CD4-positive, alpha-beta T cell treated with Interleukin-2 at 100 ng/mL for 4 hours (primary cell): ENCODE measurements around the gene SFXN4.
"Not testable (repeated sequence)": the region's sequence is repeated elsewhere in the genome, so short reads cannot be mapped to it uniquely, and the experiment has no call there.

ENCODE experiments used
- DNase-seq: peaks from one replicate; pipeline ENCODE4 v3.0.0-alpha.2; 2020; ENCODE audit warnings: low spot score

The SFXN4 gene

DNA sequence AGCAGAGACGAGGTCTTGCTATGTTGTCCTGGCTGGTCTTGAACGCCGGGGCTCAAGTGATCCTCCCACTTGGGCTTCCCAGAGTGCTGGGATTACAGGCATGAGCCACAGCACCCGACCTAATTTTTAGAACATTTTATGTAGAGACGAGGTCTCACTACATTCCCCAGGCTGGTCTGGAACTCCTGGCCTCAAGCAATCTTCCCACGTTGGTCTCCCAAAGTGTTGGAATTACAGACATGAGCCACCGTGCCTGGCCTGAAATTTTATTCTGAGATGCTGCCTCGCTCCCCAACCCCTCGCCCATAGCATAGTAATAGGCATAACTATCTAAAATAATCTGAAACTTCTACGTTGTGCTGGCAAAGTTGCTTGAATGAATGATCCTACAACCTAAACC, 21.9 kb downstream of the SFXN4 start:
- DNase-seq = no peak

DNA sequence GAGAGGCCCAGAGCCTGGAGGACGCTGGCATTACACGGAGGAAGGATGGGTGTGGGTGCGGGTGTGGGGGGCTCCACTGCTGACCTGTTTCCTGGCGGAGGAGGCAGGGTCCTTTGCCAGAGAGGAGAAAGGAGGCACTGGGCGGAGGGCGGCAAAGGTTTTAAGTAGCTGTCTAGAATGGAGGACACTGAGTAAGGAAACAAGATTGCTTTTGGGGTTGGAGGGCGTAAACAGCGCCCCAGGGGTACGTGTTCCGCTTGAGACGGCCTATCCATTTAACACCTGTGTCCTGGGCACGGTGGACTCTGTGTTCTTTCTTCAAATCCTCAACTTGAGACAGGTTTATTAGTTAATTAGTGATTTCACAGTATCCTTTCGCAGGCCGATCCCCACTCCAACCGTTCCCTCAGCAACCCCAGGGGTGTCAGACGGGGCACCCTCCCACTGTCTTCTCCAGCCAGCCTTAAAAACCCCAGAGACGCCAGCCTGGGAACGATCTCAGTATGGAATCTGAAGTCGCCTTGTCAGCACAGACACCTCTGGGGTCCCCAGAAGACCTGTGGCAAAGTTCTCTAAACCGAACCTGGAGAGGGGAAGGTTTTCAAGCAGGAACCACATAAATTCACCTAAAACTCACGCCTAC, 24.8 kb downstream of the SFXN4 start:
- no peak for DNase-seq

DNA sequence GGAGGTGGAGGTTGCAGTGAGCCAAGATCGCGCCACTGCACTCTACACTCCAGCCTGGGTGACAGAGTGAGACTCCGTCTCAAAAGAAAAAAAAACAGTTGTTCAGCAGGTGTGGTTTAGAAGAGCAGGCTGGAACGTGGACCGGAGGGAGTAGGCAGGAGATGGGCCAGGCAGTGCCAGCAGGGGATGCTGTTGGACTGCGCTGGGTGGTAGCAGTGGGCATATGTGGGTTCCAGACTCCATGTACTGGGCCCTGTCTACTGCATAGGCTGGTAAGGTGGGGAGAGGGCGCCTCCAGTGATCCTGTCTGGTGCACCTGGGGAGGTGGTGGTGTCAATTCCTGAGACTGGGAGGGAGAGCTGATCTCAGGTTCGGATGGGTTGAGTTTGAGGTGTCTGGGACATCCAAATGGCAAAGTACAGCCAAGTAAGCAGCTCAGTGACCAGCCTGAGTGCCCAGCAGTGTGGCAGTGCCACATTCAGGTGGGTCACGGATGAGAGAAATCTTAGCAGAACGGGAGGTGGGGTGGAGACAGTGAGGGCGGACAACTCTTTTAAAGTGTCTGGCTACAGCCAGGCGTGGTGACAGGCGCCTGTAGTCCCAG, 25.9 kb downstream of the SFXN4 start:
- DNase-seq = peak; percentile 51

DNA sequence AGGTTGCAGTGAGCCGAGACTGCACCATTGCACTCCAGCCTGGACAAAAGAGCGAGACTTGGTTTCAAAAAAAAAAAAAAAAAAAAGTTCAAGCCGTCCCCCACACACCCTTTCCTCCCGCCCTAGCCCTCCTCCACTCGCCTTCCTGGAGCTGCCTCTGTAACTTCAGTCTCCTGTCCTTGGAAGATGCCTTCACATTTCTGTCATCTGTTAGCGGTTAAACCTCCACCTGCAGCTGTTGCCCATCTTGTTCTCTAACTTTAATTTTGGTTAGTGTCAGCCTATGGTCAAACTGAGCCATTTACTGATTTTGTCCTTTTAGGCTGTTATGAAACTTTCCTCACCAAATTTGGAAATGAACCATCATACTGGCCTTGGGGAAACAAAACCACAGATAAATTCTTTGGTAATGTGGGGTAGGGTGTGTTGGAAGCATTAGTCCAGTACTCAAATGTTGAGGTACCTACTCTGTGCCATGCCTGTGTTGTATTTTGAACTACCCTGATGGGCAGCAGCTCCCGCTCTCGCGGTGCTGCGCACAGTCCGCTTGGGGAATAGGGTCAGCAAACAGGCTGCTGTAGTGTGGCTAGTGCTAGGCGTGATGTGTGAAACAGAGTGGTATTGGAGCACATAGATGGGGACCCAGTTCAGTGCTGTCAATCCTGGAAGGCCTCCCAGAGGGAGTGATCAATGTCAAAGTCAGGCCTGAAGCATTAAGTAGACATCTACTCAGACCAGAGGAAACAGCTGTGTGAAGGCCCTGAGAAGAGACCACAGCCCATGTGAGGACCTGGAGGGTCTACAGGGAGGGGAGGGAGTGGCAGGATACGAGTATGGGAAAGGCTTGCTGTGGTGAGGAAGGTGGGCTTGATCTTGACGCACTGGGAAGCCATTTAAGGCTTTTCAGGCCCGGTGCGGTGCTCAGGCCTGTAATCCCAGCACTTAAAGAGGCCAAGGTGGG, 26.9 kb downstream of the SFXN4 start:
- no peak for DNase-seq

DNA sequence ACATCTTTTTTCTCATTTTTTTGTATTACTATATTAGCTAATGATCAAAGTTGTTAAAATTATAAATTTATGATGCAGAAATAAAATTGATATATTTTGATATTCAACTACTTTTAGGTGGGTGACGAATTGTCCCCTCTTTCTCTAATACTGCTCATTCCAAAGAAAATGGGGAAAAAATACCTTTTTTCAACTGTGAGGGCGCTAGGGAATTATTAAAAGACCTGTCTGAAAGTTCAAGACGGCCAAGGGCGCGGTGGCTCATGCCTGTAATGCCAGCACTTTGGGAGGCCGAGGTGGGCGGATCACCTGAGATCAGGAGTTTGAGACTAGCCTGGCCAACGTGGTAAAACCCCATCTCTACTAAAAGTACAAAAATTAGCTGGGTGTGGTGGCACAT, 27.6 kb downstream of the SFXN4 start:
- not testable (repeated sequence) for DNase-seq

DNA sequence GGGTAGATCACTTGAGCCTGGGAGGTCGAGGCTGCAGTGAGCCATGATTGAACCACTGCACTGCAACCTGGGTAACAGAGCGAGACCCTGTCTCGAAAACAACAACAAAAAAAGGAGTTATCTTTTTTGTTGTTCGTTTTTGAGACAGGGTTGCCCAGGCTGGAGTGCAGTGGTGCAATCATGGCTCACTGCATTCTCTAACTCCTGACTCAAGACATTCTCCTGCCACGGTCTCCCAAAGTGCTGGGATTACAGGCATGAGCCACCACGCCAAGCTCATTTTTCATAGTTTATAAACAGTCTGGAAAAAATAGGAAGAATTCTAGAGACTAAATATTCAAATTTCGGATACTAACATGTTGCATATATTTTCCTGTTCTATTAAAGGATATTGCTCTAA, 29.4 kb downstream of the SFXN4 start:
- DNase-seq = no peak

DNA sequence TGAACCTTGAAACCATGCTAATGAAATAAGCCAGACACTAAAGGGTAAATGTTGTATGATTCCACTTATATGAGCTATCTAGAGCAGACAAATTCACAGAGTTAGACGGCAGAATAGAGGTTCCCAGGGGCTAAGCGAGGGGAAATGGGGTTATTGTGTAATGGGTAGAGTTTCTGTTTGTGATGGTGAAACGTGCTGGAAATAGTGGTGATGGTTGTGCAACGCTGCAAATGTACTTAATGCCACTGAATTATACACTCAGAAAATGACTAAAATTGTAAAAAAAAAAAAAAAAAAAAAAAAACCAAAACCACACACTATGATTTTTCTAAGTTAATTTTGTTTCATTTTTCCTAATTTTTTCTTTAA, 30.0 kb downstream of the SFXN4 start:
- no peak for DNase-seq

DNA sequence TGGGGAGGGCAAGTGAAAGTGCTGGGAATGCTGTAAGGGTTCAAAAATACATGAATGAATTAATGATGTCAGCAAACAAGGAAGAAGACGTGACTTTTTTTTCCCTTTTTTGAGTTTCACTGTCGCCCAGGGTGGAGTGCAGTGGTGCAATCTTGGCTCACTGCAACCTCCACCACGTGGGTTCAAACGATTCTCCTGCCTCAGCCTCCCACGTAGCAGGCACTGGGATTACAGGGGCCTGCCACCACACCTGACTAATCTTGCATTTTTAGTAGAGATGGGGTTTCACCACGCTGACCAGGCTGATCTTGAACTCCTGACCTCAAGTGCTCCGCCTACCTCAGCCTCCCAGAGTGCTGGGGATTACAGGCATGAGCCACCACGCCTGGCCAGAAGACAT, 31.6 kb downstream of the SFXN4 start:
- DNase-seq = no peak

DNA sequence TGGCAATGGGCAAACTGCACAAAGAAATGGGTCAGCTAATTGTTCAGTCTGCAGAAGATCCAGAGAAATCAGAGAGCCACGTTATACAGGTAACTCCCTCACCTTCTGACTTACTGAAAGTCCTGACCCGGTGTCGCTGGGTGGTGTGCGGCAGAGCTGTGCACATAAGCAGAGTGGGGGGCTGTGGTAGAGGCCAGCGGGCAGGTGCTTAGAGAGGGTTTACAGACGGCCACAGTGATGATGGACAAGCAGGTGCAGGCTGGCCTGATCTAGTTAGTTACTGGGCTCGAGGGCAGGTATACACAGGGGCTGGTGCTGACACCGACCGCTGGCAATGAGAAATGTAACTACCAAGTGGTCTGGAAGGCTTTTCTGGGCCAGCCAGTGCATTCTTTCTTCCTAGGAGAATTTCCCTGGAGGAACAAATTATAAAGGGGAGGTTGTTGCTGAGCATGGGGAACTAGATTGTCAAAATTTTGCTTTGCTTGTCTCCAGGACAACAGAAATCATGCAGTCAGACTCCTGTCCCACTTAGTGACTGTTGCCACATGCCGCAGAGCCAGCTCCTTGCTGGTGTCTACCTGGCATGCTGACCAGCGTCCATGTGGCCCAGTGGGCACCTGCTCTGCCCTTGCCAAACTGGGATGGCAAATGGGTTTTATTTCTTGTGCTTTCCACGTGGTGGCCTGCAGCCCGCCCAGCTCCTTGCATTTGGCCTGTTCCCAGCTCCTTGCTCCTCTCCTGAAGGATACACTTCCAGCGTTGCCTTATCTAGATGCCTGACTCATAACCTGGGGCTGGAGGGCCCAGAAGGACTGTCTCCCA, 32.8 kb downstream of the SFXN4 start:
- DNase-seq = no peak

DNA sequence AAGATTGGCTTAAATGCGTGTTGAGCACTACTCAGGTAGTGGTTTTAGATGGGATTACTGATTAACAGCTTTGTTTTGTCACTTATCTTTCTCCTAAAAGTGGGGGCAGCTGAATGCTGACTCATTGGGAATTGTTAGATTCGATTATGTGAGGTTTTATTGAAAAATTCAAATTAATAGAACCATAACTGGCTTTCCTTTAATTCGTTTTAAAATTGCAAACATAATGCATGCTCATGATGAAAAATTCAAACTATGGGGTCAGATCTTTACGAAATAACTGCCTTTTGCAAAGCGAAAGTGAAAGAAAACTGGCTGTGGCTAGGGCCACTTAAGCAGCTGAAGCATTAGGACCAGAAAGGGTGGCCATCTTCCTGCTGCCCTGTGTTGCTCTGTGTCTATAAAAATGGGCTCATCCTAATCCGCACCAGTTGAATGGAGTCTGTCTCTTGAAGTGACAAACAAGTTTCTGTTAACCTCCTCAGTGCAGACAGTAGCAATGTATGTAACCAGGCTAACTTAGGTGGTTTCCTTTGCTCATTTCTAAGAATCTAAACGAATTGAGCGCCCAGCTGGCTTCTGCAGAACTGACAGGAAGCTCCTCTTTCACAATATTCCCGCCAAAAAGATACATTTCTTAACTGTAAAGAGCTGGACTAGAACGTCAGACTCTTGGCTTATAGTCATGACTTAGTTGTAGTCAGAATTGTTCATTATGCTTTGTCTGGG, 33.8 kb downstream of the SFXN4 start:
- peak; percentile 82 for DNase-seq

DNA sequence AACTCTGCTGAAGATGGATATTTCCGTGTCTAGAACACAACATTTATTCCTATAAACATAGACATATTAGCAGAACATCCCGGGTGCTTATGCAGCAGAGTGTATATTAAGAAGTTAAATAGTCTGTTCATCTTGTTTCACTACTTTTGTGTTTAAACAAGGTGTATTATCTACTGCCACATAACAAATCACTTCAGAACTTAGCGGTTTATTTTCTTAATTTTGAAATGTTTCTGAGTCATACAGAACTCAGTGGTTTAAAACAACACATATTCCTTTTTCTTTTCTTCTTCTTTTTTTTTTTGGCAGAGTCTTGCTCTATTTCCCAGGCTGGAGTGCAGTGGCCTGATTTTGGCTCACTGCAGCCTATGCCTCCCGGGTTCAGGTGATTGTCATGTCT, 35.8 kb downstream of the SFXN4 start:
- DNase-seq = no peak

DNA sequence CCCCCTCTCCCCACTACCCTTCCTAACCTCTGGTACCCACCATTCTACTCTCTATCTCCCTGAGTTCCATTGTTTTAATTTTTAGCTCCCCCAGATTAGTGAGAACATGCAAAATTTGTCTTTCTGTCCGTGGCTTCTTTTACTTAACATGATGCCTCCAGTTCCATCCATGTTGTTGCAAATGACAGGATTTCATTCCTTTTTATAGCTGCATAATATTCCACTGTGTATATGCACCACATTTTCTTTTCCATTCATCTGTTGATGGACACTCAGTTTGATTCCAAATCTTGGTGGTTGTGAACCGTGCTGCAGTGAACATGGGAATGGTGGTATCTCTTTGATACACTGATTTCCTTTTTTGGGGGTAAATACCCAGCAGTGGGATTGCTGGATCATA, 39.6 kb downstream of the SFXN4 start:
- no peak for DNase-seq

DNA sequence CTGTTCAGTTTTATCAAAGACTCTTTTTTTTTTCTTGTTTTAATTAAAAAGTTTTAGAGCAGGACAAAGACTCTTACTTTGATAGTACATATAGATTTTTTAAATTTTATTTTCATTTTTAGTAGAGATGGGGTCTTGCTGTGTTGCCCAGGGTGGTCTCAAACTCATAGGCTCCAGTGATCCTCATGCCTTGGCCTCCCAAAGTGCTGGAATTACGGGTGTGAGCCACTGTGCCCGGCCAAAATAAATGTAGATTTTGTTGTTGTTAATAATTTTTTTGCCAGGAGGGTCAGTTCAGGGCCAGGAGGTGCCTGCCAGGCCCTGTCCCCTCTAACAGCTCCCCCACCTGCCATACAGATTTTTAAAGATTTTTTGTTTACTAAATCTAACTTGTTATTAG, 44.6 kb downstream of the SFXN4 start:
- DNase-seq = no peak

DNA sequence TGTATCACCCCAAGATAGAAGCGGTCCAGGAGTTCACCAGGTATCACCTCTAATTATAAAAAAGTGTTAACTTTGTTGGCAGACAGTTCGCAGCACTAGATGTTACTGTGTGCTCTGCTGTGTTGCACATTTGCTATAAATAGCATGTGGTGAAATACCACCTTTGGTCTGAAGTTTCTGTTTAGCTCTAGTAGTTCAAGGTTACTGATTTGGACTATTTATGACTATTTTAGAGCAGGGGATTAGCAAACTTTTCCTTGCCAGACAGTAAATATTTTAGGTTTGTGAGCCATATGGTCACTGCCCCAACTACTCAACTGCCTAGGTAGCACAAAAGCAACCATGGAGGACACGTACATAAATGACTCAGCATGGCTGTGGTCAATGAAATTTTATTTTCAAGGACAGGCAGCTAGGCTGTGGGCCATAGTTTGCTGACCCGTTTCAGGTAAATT, 45.1 kb downstream of the SFXN4 start:
- DNase-seq = peak; percentile 37

DNA sequence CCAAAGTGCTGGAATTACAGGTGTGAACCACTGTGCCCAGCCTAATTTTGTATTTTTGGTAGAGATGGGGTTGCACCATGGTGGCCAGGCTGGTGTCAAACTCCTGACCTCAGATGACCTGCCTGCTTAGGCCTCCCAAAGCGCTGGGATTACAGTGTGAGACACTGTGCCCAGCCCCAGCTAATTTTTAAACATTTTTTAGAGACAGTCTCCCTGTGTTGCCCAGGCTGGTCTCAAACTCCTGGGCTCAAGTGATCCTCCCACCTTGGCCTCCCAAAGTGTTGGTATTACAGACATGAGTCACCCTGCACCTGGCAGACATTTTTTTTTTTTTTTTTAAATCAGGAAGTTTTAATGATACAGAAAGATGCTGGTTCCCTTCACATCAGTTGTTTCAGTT, 46.1 kb downstream of the SFXN4 start:
- DNase-seq = no peak

DNA sequence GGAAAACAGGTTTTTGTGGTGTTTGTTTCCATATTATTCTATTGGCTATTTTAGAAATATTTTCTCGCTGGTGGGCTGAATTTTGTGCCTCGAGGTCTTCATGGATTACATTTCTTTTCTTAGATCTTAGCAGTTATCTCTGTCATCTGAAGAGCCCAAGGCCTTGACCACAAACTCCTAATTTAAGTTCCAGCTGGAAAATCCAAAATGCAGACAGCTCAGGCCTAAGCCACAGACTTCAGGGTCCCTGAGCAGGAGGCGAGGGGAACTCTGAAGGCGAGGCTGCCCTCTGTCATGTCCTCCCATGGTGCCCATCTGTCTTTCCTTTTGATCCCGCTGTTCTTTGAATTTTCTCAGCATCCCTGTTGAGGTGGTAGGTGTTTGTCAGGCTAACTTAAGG, 47.3 kb downstream of the SFXN4 start:
- DNase-seq = no peak

DNA sequence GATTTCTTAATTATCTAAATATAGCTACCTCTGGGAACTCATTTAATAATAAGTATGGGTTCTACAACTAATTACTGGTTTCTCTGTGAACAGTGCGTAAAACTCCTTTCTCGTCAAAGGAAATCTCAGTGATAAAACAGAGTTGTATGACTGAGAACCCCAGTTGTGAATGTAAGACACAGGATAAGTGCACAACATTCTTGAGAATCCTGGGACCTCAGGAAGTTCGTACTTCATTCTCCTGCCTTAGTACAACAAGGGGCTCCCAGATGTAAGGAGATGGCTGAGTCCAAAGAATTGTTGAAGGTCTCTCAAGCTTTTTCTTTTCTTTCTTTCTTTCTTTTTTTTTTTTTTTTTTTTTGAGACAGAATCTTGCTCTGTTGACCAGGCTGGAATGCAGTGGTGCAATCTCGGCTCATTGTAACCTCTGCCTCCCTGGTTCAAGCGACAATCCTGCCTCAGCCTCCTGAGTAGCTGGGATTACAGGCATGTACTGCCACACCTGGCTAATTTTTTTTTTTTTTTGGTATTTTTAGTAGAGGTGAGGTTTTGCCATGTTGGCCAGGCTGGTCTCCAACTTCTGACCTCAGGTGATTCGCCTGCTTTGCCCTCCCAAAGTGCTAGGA, 49.1 kb downstream of the SFXN4 start:
- no peak for DNase-seq

DNA sequence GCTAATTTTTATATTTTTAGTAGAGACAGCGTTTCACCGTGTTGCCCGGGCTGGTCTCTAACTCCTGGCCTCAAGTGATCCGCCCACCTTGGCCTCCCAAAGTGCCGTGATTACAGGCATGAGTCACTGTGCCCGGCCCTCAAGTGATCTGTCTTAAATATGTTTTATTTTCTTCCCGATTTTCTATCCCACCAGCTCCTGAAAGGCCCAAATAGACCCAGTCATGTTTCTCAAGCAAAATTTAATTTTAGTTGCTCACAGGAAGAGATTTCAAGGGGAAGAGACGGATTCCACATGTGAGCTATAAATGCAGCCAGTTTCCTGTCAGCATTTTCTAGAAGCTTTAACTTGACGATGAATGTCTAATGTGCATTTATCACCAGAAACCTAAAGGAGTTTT, 49.6 kb downstream of the SFXN4 start:
- no peak for DNase-seq

DNA sequence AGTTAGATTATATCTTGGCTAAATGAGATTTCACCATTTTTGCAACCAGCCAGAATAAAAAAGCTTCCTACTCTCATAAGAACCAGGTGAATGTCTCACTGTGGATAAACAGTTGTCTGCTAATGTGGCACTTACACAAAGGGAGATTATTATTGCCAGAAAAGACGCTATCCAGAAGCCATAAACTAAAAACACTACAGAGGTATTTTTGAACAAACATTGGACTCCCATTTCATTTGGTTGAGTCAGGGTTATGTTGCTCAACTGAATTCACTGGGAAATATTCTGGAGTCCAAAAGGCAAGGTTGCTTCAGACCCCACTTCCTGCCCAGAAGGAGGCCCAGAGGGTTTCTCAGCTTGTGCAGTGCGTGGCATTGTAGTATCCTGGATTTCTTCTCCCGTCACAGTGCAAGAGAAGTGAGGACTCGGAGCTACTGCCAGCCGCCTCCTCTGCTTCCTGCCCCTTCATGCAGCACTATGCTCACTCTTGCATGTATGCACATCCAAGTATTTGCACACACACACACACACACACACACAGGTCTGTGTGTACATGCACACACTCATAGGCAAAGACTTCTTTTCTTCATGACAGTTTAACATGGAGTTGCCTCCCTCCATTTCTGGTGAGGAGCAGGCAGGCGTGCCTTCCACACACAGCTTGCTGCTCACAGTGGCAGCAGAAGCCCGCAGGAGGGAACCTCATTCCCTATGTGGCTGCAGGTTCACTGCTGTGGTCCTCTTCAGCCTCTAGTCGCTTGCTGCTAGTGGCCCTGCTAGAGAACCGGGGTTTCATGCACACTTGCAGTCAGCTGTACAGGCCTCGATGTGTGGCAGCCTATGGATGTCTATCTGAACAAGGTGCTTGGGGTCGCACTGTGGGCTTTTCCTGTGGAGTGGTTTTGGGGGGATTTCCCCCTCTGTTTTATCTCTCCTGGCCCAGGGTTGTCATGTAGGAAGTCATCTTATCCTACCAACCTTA, 51.5 kb downstream of the SFXN4 start:
- no peak for DNase-seq

DNA sequence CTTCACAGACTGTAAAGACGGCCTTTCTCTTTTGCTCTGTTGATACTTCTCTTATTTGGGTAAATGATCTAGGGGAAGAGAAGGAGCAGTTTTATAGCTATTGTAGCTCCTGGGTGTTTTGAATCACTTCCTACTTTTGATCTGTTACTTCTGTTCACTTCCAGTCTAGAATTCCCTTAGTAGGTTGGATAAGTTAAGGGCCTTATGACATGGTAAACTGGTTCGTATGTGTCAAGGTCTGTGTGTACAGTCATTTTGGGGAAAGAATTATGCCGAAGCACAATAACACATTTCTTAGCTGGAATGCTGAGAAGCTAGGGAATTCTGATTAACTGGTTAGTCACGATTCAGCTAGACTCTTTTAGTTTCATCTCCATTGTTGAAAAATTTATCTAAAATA, 53.5 kb downstream of the SFXN4 start:
- no peak for DNase-seq
